Stimulated activated CD4-positive, alpha-beta T cell treated with anti-CD3 and anti-CD28 coated beads, TNF-alpha, amount 100 ng/mL, for 24 hours (primary cell): Measurements from ENCODE around the gene AGAP1.

Source experiments
- DNase-seq, 3 experiments: peaks; one replicate each; pipeline ENCODE4 v3.0.0-alpha.2; 2020; ENCODE audit warnings: low read depth in 3 of 3

The AGAP1 gene

DNA sequence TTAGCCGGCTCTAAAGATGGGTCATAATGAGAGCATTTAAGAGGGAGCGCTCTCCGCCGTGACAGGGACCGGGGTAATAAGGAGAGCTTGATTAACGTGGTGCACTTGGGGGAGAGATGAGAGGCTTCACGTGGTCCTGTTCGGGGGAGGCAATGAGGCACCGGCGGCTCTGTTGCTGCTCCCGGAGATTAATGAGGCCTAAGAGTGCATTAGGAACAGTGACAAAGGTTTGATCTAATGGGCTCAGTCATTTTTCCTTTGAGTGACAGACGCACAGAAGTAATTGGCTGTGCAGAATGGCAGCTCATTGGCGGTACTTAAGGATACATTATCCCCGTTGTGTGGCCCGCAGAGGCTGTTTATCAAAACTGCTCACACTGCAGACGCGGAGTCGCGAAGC is 423.7 kb downstream of the AGAP1 start:
- no peak for DNase-seq

GRCh38 chr2:235918876-235919275 is 425.0 kb downstream of the AGAP1 start:
- DNase-seq = no peak

DNA sequence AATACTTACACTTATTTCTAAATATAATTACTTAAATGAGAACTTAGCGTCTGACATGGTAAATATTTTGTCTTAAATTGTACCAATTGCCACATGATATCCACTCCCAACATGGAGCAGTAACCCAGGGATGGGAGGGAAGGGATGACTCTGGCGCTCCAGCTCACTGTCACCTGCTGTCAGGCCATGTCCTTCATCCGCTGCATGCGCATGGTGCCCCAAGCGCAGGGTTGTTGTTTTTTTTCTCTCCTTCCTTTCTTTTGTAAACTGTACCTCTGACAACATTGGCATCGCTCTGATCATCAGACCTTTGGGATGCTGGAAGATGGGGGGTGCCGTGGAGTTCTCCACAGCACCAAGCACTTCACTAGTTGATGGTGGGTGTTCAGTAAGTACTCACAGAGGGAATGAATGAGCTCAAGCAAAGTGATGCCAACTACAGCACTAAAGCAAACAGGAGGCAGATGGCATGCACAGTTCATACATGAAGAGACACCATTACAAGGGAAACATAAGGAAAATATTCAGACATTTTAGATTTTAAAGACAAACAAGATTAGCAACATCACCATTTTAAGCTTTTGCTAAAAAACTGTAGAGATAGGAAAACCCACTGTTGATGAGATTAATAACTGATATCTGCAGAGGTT is 426.5 kb downstream of the AGAP1 start:
- DNase-seq = no peak

DNA sequence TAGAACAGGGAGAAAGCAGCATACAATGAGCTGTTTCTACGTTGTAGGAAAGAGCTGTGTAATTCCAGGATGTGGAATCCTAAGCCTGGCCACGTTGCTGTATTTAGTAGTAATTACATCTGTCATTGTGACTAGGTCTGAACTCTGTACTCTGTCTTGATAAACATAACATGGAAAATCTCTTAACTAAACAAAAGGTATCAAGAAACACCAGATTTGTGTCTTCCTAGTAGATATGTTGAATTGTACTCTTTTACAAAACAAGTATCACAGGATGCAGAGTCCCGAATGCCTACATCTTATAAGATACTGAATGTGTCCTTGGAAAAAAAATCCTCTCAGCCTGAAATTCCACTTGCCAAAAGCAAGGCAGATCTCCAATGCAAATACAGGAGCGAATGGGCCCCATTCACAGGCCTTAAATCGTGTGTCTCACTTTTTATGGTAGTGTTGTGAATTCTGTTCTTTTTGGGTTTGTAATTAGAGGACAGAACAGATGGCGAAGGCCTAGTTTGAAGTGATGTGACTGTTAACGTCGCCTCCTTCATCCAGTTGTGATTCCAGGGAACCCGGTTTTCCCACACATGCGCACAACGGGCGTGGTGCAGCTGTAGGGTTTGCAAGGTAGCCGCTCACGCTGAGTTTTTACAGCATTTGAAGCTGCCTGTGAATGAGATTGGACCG is 427.8 kb downstream of the AGAP1 start:
- no peak for DNase-seq

DNA sequence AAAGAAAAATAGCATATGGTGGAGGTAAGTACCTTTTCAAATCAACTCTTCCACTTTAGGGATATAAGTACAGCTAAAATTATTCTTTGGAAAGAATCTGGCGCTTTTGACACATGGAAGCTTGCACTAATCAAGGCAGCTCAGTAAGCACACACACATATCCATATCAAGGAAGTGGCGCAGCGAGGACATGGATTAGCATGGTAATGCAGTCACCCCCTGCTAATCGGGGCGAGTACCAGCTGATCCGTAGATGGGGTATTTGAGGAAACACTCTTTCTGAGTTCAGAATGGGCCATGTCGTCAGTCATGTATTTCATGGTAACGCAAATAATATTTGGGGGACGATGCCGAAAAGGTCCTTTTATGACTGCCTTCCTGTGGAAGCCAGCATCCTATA is 429.0 kb downstream of the AGAP1 start:
- no peak for DNase-seq

GRCh38 chr2:235923859-235924674 is 430.2 kb downstream of the AGAP1 start:
- DNase-seq = no peak

GRCh38 chr2:235924675-235925063 is 430.8 kb downstream of the AGAP1 start:
- DNase-seq = no peak

DNA sequence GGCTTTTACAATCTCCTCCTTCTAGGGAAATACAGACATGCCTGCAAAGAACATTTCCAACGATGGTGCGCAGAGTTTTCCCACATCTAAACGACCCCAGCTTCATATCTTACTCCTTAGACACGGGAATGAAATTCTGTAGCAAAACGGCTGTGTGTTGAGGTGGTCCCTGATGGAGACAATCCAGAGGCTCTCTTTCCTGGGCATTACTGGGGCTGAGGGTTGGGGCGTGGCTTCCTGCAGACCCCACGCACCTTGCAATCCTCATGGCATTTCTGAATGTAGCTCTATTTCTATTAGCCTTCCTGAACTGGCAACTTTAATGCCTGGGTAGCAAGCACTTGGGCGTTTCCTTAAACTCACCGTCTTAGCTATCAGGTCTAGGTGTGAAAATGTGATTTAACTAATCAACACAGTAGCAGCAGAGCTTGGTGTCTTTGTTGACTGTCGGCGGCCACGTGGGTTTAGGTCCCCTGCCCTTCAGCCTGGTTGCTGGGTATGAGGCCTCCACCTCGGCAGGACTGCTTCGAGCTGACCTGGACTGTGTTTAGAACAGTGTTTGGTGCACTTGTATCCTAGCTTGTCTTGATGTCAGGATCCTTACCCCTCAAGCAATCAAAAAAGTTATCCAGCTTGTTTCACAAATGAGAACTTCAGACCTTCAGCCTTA is 431.5 kb downstream of the AGAP1 start:
- no peak for DNase-seq

DNA sequence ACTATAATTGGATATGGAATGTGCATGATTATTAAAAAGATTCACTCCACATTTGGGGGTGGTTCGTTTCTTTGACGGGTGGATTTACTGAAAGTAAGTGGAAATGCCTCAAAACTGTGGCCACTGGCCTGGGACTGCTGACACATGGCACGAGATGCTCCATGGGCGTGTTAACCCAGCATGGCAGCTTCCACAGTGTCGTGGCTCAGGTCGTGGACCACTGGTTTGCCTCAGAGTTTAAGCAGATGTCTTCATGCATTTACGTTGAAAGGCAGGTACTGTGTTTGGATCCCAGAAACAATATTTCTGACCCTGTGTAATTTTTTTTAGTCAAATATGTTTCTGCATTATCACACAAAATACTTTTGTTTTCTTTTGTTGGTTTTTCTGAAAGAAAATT is 432.4 kb downstream of the AGAP1 start:
- DNase-seq = no peak

DNA sequence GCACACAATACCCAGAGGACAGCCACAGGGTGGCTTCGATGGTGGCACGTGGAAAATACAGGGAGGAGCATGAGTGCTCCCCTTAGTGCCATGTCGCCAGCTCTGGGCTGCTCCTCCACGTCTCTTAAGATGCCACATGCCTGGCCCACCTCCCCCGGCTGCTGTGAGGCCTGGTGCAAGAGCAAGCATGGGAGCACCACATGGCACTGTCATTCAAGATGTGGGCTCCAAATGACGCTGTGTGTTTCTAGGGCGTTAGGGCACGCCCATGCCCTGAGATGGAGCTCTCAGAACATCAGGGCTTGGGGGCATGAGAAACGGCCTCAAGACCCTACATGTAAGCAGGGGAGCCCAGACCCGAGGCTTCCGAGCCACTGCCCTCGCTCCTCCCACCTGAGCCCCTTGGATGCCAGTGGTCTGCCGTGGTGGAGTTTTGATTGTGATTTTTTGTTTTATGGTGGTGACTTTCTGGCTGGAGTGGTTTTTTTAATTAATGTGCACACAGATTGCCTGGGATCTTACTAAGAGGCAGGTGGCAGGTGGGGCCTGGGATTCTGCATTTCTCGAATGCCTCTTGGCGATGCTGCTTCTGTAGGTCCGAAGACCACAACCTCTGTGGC is 435.0 kb downstream of the AGAP1 start:
- no peak for DNase-seq

- DNase-seq = no peak
Measured at GRCh38 chr2:235930701-235931100, 436.9 kb downstream of the AGAP1 start.

- DNase-seq = no peak
Measured at GRCh38 chr2:235931676-235932075, 437.8 kb downstream of the AGAP1 start.

DNA sequence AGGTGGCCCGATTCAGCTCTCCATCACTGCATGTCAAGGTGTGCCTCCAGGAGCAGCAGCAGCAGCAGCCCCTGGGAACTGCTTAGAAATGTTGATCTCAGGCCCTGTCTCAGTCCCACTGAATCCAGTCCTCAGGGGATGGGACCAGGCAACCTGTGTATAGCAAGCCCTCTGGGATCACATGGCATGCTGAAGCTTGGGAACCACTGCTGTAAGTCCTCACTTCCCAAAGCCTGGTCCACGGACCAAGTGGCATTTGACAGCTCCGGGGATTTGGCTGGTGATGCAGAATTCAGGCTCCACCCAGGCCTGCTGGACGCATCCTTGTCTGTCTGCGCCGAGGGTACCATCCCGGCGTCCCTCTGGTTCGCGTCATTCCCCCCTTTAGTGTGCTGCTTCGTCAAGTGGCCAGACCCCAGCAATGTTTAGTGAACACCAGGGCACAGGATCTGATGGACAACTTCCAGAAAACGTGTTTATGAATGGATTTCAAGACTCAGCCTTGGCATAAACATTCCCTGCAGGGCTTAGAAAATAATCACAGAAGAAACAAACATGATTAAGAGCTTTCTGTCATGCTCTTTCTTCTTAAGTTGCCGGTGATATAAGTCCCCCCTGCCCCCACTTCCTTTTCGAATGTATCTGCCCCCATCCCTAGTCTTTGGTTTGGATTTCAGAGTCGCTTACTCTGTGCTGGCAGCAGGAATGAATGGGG is 440.4 kb downstream of the AGAP1 start:
- DNase-seq = no peak

- DNase-seq = no peak
Measured at GRCh38 chr2:235934774-235935484, 441.1 kb downstream of the AGAP1 start.

DNA sequence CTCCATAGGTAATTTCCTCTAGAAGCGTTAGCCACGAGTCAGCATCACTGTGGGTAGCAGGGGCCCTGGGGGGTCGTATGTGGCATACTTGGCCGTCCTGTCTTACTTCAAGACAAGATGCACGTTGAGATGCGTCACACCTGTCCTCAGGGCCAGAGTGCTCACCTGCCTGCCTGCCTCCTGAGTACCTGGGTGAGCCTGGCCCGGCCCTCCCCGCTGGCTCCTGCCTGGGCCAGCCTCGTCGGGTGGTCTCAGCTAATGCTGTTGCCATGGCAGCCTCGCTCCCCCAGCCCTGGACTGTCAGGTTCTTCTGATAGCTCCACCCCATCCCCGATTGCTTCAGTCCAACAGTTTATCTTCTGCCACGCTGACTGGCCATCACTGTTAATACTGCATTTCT is 441.9 kb downstream of the AGAP1 start:
- no peak for DNase-seq

DNA sequence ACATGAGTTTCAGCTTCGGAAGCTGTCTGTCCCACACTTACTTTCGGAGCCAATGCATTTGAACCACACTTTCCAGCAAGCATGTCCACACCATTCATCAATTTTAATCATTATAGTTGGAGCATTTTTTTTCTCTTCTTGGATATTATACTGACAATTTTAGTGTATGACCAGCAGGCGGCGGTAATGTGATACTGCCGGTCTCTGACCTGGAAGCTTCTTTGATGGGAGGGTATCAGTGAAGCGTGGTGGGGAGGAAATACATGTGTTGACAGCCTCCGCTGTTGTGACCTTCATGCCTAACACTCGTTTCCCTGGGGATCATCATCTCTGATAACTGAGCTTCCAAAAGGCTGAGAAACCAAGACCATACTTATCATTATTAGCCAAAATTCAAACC is 442.6 kb downstream of the AGAP1 start:
- no peak for DNase-seq

DNA sequence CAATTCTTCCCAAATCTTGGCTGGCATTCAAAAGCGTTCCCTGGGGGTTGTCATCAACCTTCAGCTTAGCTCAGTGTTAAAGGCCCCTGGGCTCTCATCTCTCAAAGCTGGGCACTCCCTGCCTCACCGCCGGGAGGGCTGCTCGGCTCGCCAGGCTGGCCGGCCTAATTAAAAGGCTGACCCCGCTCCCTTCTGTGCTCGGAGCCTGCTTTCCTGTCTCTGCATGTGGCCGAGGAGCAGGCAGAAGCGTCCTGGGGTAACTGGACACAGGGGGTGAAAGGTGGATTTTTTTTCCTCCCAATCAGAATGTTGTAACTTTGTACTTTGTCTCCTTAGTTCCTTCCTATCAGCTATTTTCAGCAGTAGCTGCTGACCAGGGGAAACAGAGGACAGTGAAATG is 443.2 kb downstream of the AGAP1 start:
- DNase-seq = no peak

- no peak for DNase-seq
Measured at GRCh38 chr2:235937526-235937925, 443.7 kb downstream of the AGAP1 start.

- no peak for DNase-seq
Measured at GRCh38 chr2:235937936-235938335, 444.1 kb downstream of the AGAP1 start.

GRCh38 chr2:235938611-235939010 is 444.8 kb downstream of the AGAP1 start:
- no peak for DNase-seq

DNA sequence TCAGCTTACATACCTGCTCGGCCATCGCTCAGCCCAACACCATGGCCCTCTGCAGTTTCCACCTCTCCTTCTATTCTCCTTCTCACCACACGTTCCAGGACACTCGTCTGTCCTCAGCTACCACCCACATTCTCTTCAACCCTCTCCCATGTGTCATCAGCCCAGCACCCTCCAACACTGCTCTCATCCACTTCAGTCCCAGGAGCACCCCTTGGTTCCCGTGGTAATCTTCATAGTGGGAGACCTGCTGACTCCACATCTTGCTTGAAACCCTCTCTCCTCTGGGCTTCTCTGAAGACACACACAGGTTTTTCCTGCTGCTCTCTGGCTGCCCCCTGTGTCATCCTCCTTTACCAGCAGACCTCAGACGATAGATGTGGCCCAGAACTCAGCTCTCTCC is 445.6 kb downstream of the AGAP1 start:
- DNase-seq = no peak
